Measurements from ENCODE around the gene PRR7.

DNA sequence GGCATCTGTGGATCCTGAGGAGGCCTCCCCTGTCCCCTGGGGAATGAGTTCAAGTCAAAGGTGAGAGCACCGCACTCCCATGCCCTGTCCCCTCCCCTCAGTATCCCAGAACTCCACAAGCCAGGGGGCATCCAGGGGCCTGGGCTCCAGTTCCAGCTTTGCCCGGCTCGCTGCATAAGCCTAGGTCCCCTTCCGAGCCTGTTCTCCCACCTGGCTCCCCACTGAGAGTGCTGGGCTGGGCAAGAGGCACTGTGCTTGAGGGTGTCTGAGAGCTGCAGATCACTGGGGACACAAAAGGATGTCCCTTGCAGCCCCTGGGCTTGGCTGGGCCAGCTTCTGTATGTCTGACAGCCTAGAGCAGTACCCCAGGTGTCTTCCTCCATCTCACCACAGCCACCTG, 58.5 kb downstream of the PRR7 start:
- no peak for TF ChIP-seq POLR2AphosphoS5 (IDR thresholded peaks at IDR 0.05; ENCODE audit: low read depth, low read length)
- TF ChIP-seq, protein P1, sequence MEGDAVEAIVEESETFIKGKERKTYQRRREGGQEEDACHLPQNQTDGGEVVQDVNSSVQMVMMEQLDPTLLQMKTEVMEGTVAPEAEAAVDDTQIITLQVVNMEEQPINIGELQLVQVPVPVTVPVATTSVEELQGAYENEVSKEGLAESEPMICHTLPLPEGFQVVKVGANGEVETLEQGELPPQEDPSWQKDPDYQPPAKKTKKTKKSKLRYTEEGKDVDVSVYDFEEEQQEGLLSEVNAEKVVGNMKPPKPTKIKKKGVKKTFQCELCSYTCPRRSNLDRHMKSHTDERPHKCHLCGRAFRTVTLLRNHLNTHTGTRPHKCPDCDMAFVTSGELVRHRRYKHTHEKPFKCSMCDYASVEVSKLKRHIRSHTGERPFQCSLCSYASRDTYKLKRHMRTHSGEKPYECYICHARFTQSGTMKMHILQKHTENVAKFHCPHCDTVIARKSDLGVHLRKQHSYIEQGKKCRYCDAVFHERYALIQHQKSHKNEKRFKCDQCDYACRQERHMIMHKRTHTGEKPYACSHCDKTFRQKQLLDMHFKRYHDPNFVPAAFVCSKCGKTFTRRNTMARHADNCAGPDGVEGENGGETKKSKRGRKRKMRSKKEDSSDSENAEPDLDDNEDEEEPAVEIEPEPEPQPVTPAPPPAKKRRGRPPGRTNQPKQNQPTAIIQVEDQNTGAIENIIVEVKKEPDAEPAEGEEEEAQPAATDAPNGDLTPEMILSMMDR (CRISPR knock-in tag; IDR thresholded peaks at IDR 0.05) = no peak
- TF ChIP-seq, protein P2, sequence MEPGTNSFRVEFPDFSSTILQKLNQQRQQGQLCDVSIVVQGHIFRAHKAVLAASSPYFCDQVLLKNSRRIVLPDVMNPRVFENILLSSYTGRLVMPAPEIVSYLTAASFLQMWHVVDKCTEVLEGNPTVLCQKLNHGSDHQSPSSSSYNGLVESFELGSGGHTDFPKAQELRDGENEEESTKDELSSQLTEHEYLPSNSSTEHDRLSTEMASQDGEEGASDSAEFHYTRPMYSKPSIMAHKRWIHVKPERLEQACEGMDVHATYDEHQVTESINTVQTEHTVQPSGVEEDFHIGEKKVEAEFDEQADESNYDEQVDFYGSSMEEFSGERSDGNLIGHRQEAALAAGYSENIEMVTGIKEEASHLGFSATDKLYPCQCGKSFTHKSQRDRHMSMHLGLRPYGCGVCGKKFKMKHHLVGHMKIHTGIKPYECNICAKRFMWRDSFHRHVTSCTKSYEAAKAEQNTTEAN (CRISPR knock-in tag; conservative IDR thresholded peaks at IDR 0.05) = no peak
- no peak for TF ChIP-seq CBX5 (CRISPR knock-in tag; IDR thresholded peaks at IDR 0.05; ENCODE audit: borderline replicate concordance)
- no peak for TF ChIP-seq NR2F2 (IDR thresholded peaks at IDR 0.05; ENCODE audit: borderline replicate concordance, low read depth)
- TF ChIP-seq EZH2 (conservative IDR thresholded peaks at IDR 0.05; ENCODE audit: low read depth, low read length) = no peak
- TF ChIP-seq, protein P3, sequence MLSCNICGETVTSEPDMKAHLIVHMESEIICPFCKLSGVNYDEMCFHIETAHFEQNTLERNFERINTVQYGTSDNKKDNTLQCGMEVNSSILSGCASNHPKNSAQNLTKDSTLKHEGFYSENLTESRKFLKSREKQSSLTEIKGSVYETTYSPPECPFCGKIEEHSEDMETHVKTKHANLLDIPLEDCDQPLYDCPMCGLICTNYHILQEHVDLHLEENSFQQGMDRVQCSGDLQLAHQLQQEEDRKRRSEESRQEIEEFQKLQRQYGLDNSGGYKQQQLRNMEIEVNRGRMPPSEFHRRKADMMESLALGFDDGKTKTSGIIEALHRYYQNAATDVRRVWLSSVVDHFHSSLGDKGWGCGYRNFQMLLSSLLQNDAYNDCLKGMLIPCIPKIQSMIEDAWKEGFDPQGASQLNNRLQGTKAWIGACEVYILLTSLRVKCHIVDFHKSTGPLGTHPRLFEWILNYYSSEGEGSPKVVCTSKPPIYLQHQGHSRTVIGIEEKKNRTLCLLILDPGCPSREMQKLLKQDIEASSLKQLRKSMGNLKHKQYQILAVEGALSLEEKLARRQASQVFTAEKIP (CRISPR knock-in tag; IDR thresholded peaks at IDR 0.05; ENCODE audit: borderline replicate concordance) = no peak
- TF ChIP-seq ZNF274 (CRISPR knock-in tag; IDR thresholded peaks at IDR 0.05) = no peak
- TF ChIP-seq NCOR1 (IDR thresholded peaks at IDR 0.05; ENCODE audit: borderline replicate concordance, low read length) = no peak
- TF ChIP-seq KMT2A (CRISPR knock-in tag; IDR thresholded peaks at IDR 0.05) = no peak
- TF ChIP-seq CHD2 (IDR thresholded peaks at IDR 0.05; ENCODE audit: low read depth, low read length) = no peak
- TF ChIP-seq, protein P4, sequence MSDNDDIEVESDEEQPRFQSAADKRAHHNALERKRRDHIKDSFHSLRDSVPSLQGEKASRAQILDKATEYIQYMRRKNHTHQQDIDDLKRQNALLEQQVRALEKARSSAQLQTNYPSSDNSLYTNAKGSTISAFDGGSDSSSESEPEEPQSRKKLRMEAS (IDR thresholded peaks at IDR 0.05) = no peak

Data from HepG2 (cell line).